ENCODE measurements around the gene CD63. TPM values are rescaled to one million over a fixed set of nuclear protein-coding genes. Genes with fewer than 3 reads are reported as not detected.

The CD63 gene
- total and polyA plus RNA-seq, 2 of the 4 experiments (the other 2 are of a cell fraction), result 995 to 1,398 TPM

GRCh38 chr12:55711786-55712553, 16.8 kb downstream of the CD63 start:
- no peak for ATAC-seq (ENCODE audit: low read depth)
- TF ChIP-seq RAD21 (IDR thresholded peaks at IDR 0.05; ENCODE audit: low read length) (no peak), RCOR1 (IDR thresholded peaks at IDR 0.05; ENCODE audit: insufficient replicate concordance, low read length) (no peak), RFX5 (IDR thresholded peaks at IDR 0.05; ENCODE audit: low read depth, low read length) (no peak), BHLHE40 (IDR thresholded peaks at IDR 0.05; ENCODE audit: low read depth, low read length) (no peak), MAZ (IDR thresholded peaks at IDR 0.05; ENCODE audit: borderline replicate concordance, low read depth, low read length) (no peak), POLR2A (IDR thresholded peaks at IDR 0.05; ENCODE audit: low read depth, low read length) (no peak), MXI1 (IDR thresholded peaks at IDR 0.05; ENCODE audit: borderline replicate concordance, low read depth, low read length) (no peak), CEBPB (IDR thresholded peaks at IDR 0.05; ENCODE audit: low read depth, low read length) (no peak)
- no peak overlapping the region for H3K27ac ChIP-seq (ENCODE audit: insufficient read depth, low read length)
- no peak overlapping the region for H3K23ac ChIP-seq (ENCODE audit: low read depth, low read length)
- no peak overlapping the region for H2BK5ac ChIP-seq (ENCODE audit: low read depth, low read length, poor library complexity, severe bottlenecking)
- WGBS, 2 experiments (ENCODE audit: extremely low coverage in 2 of 2, insufficient read length in 1 of 2), result no CpG with 5 or more reads among the region's 4 CpGs
- dilution Hi-C loops (cut with HindIII; ENCODE audit: low sequenced_read_pairs, unreplicated experiment) (no loop called here), intact Hi-C loops (cut with micrococcal nuclease) (no loop called here), in situ Hi-C loops (cut with MboI; ENCODE audit: low sequenced_read_pairs) (no loop called here)
- peaks cover 8% of the 10 kb centered on the region for H3K9me1 ChIP-seq (ENCODE audit: insufficient read depth, low read length)
- peak overlapping the region; percentile 26 for H2AFZ ChIP-seq (replicated peaks; ENCODE audit: low read length, poor library complexity)
- no peak overlapping the region for H3K18ac ChIP-seq (ENCODE audit: low read depth, low read length)
- H4K5ac ChIP-seq (ENCODE audit: low read depth, low read length), result no peak overlapping the region
- H2AK9ac ChIP-seq (replicated peaks; ENCODE audit: low read depth, low read length, poor library complexity), result peak overlapping the region; percentile 31
- H2BK15ac ChIP-seq (ENCODE audit: low read depth, low read length), result 0 out of 3 replicates have a peak overlapping the region, but pooled peaks have one; percentile 63
- no peak overlapping the region for H3K4me2 ChIP-seq (ENCODE audit: low read depth, low read length)
- peaks cover 16% of the 10 kb centered on the region for H3K4me1 ChIP-seq (ENCODE audit: control insufficient read depth, insufficient read depth, low read length)
- no peaks in the 10 kb centered on the region for H4K20me1 ChIP-seq (ENCODE audit: insufficient read depth, low read length)
- BruUV-seq (replicated peaks), result no TSS peak
- no peak overlapping the region for H2BK120ac ChIP-seq (ENCODE audit: low read depth, low read length)
- H3K9ac ChIP-seq (ENCODE audit: low read depth, low read length), result no peak overlapping the region
- H4K8ac ChIP-seq (ENCODE audit: low read depth in 2 of 2, low read length in 2 of 2), result no peak overlapping the region
- H3K56ac ChIP-seq (ENCODE audit: extremely low read depth, insufficient read depth, low read length), result no peak overlapping the region
- H3K27me3 ChIP-seq (ENCODE audit: control insufficient read depth, insufficient read depth, low read length), result peaks cover 16% of the 10 kb centered on the region
- no peak overlapping the region for H3K4me3 ChIP-seq (ENCODE audit: insufficient read depth, low read depth, low read length)
- POLR2A ChIA-PET (ENCODE audit: unreplicated experiment), result no interaction called here
- no peak overlapping the region for H3K4ac ChIP-seq (ENCODE audit: low read depth, low read length)
- no peak overlapping the region for H2AK5ac ChIP-seq (ENCODE audit: low read depth, low read length)
- H3K9me3 ChIP-seq (ENCODE audit: control insufficient read depth, insufficient read depth, low read length), result no peaks in the 10 kb centered on the region
- H3K79me1 ChIP-seq (ENCODE audit: low read depth in 1 of 2, low read length in 2 of 2), result peaks cover 5 to 20% of the 10 kb centered on the region in 2 experiments; a peak in 3 of 4 replicates
- no peak overlapping the region; the same call in 1 of the 2 replicates for H2BK20ac ChIP-seq (ENCODE audit: low read depth, low read length)
- H3K14ac ChIP-seq (replicated peaks; ENCODE audit: low read depth, low read length), result no peak overlapping the region
- H3K36me3 ChIP-seq (ENCODE audit: control insufficient read depth, insufficient read depth, low read length), result no peaks in the 10 kb centered on the region
- CTCF ChIA-PET, result no interaction called here
- DNase-seq, result no peak
- H4K91ac ChIP-seq (ENCODE audit: insufficient read depth, low read depth, low read length), result no peak overlapping the region; the same call in 1 of the 2 replicates
